H9 (cell line): Measurements from ENCODE around the gene CCDC63. TPM values are rescaled to one million over a fixed set of nuclear protein-coding genes. Genes with fewer than 3 reads are reported as not detected.

Experiments
- DNase-seq: peaks from one replicate; pipeline ENCODE4 v3.0.0-alpha.2; 2017
- H2AFZ ChIP-seq: one replicate; pipeline ENCODE4 v1.6.1; 2013; ENCODE audit warnings: mild to moderate bottlenecking, low read length, control low read depth, moderate library complexity
- H2AK5ac ChIP-seq: 2 replicates; pipeline ENCODE4 v1.6.1; 2013; ENCODE audit warnings: low read length, control low read depth, mixed read lengths; ENCODE audit not compliant: insufficient read length
- H2BK120ac ChIP-seq: one replicate; pipeline ENCODE4 v1.6.1; 2013; ENCODE audit warnings: low read depth, mild to moderate bottlenecking, low read length, control low read depth, inconsistent platforms; ENCODE audit not compliant: poor library complexity, severe bottlenecking
- H2BK12ac ChIP-seq: 2 replicates; pipeline ENCODE4 v1.6.1; 2013; ENCODE audit warnings: low read length, control low read depth, mixed read lengths, low read depth; ENCODE audit not compliant: insufficient read length
- H2BK15ac ChIP-seq: 2 replicates; pipeline ENCODE4 v1.6.1; 2013; ENCODE audit warnings: low read depth, low read length, control low read depth
- H2BK20ac ChIP-seq: one replicate; pipeline ENCODE4 v1.6.1; 2013; ENCODE audit warnings: low read depth, mild to moderate bottlenecking, low read length, control low read depth, inconsistent platforms; ENCODE audit not compliant: poor library complexity, severe bottlenecking
- H2BK5ac ChIP-seq: 2 replicates; pipeline ENCODE4 v1.6.1; 2013; ENCODE audit warnings: low read length, control low read depth, mixed read lengths; ENCODE audit not compliant: insufficient read length
- H3K14ac ChIP-seq: 2 replicates; pipeline ENCODE4 v1.6.1; 2013; ENCODE audit warnings: low read length, control low read depth; ENCODE audit not compliant: insufficient read depth
- H3K18ac ChIP-seq: 2 replicates; pipeline ENCODE4 v1.6.1; 2013; ENCODE audit warnings: low read depth, mild to moderate bottlenecking, mixed read lengths, low read length, control low read depth; ENCODE audit not compliant: insufficient read length
- H3K23ac ChIP-seq: 2 replicates; pipeline ENCODE4 v1.6.1; 2013; ENCODE audit warnings: low read length, control low read depth, mixed read lengths, low read depth; ENCODE audit not compliant: insufficient read length
- H3K23me2 ChIP-seq: 2 replicates; pipeline ENCODE4 v1.6.1; 2013; ENCODE audit warnings: low read depth, mild to moderate bottlenecking, mixed read lengths, low read length, control low read depth; ENCODE audit not compliant: insufficient read length, poor library complexity, severe bottlenecking
- H3K27ac ChIP-seq: 2 replicates; pipeline ENCODE4 v1.5.1; 2013; ENCODE audit warnings: low read length, control low read depth, mixed read lengths, low read depth; ENCODE audit not compliant: insufficient read length
- H3K27me3 ChIP-seq: 2 replicates; pipeline ENCODE4 v1.6.1; 2013; ENCODE audit warnings: low read length, control low read depth, inconsistent platforms; ENCODE audit not compliant: insufficient read depth
- H3K4ac ChIP-seq: 2 replicates; pipeline ENCODE4 v1.6.1; 2013; ENCODE audit warnings: low read depth, mild to moderate bottlenecking, control low read depth, inconsistent platforms, low read length, moderate library complexity
- H3K4me1 ChIP-seq: 2 replicates; pipeline ENCODE4 v1.6.1; 2013; ENCODE audit warnings: low read length, control low read depth, inconsistent platforms; ENCODE audit not compliant: insufficient read depth
- H3K4me2 ChIP-seq: 2 replicates; pipeline ENCODE4 v1.6.1; 2013; ENCODE audit warnings: low read length, control low read depth, mixed read lengths; ENCODE audit not compliant: insufficient read length, insufficient read depth
- H3K56ac ChIP-seq: 2 replicates; pipeline ENCODE4 v1.6.1; 2013; ENCODE audit warnings: low read depth, mild to moderate bottlenecking, mixed read lengths, low read length, control low read depth; ENCODE audit not compliant: insufficient read length
- H3K79me1 ChIP-seq: 2 replicates; pipeline ENCODE4 v1.6.1; 2013; ENCODE audit warnings: low read depth, mild to moderate bottlenecking, moderate library complexity, low read length, control low read depth, inconsistent platforms; ENCODE audit not compliant: insufficient read depth, poor library complexity, severe bottlenecking
- H3K79me2 ChIP-seq: 2 replicates; pipeline ENCODE4 v1.6.1; 2013; ENCODE audit warnings: low read length, control low read depth, inconsistent platforms; ENCODE audit not compliant: insufficient read depth
- H3K9ac ChIP-seq: 2 replicates; pipeline ENCODE4 v1.6.1; 2013; ENCODE audit warnings: low read length, control low read depth, mixed read lengths; ENCODE audit not compliant: insufficient read length; ENCODE audit errors: extremely low read depth
- H3K9me3 ChIP-seq: one replicate; pipeline ENCODE4 v1.6.1; 2013; ENCODE audit warnings: low read depth, low read length, inconsistent platforms; ENCODE audit not compliant: control insufficient read depth
- H3T11ph ChIP-seq: one replicate; pipeline ENCODE4 v1.6.1; 2013; ENCODE audit warnings: mild to moderate bottlenecking, low read length, control low read depth, inconsistent platforms
- H4K20me1 ChIP-seq: one replicate; pipeline ENCODE4 v1.6.1; 2013; ENCODE audit not compliant: control insufficient read depth, insufficient read length, insufficient read depth
- H4K5ac ChIP-seq: 2 replicates; pipeline ENCODE4 v1.6.1; 2013; ENCODE audit warnings: low read depth, mild to moderate bottlenecking, mixed read lengths, low read length, control low read depth; ENCODE audit not compliant: insufficient read length
- H4K8ac ChIP-seq: replicated peaks from 2 replicates; pipeline ENCODE4 v1.6.1; 2013; ENCODE audit warnings: low read length, control low read depth, mixed read lengths, low read depth; ENCODE audit not compliant: insufficient read length
- H4K91ac ChIP-seq: 2 replicates; pipeline ENCODE4 v1.6.1; 2013; ENCODE audit warnings: low read depth, mild to moderate bottlenecking, moderate library complexity, mixed read lengths, low read length, control low read depth; ENCODE audit not compliant: insufficient read length
- H3K27ac Mint-ChIP-seq, 3 experiments: 2 replicates in 2 of 3; 3 replicates in 1 of 3; pipeline ENCODE4 v1.8.0; 2020 to 2021; ENCODE audit warnings: mixed read lengths in 3 of 3, mild to moderate bottlenecking in 1 of 3, moderate library complexity in 1 of 3
- H3K27me3 Mint-ChIP-seq: 2 replicates; pipeline ENCODE4 v1.8.0; 2021; ENCODE audit warnings: low read depth, mild to moderate bottlenecking, moderate library complexity, mixed read lengths
- H3K36me3 Mint-ChIP-seq, 3 experiments: 2 replicates in 2 of 3; 3 replicates in 1 of 3; pipeline ENCODE4 v1.8.0; 2020 to 2021; ENCODE audit warnings: low read depth in 3 of 3, mixed read lengths in 3 of 3; ENCODE audit not compliant: insufficient read depth in 1 of 3
- H3K4me1 Mint-ChIP-seq, 2 experiments: 2 replicates each; pipeline ENCODE4 v1.8.0; 2020; ENCODE audit warnings: mixed read lengths in 2 of 2
- H3K4me3 Mint-ChIP-seq, 2 experiments: 2 replicates in 1 of 2; 3 replicates in 1 of 2; pipeline ENCODE4 v1.8.0; 2020 to 2021; ENCODE audit warnings: mild to moderate bottlenecking in 2 of 2, mixed read lengths in 2 of 2, moderate library complexity in 1 of 2
- H3K9me3 Mint-ChIP-seq, 2 experiments: 2 replicates in 1 of 2; 3 replicates in 1 of 2; pipeline ENCODE4 v1.8.0; 2020; ENCODE audit warnings: mild to moderate bottlenecking in 2 of 2, mixed read lengths in 2 of 2, moderate library complexity in 1 of 2
- CTCF ChIP-seq: fragments of 200-600 bp; sonication (generic); conservative IDR thresholded peaks from 3 replicates; pipeline ENCODE4 v1.8.0; 2021; ENCODE audit warnings: antibody characterized with exemption, mild to moderate bottlenecking
- WGBS: extraction: QIAGEN DNeasy Blood & Tissue Kit; methylation state at CpG from one replicate; pipeline ENCODE4 v1.1.7; 2013; ENCODE audit warnings: missing lambda C conversion rate, low lambda C conversion rate, mixed read lengths; ENCODE audit not compliant: insufficient read length; ENCODE audit errors: extremely low coverage; 5-methylcytosine and 5-hydroxymethylcytosine counted together
- total RNA-seq: library from RNA; stranded (reverse); gene quantifications from 2 replicates; pipeline ENCODE4 v1.2.1, GENCODE V29; 2021

CCDC63 gene
- total RNA-seq, 1 experiment from 2014 or later, result 0.77 TPM

- H3K9me3 Mint-ChIP-seq, result no peaks in the 10 kb centered on the region
- Histone ChIP-seq H2BK15ac (no peak overlapping the region), H3K14ac (no peak overlapping the region), H3K9ac (no peak overlapping the region), H3K27ac (no peak overlapping the region), H3K27me3 (no peaks in the 10 kb centered on the region), H3K23me2 (no peaks in the 10 kb centered on the region), H3K9me3 (no peaks in the 10 kb centered on the region), H3K4me2 (no peak overlapping the region), H2BK5ac (no peak overlapping the region), H2BK120ac (no peak overlapping the region), H2AK5ac (no peak overlapping the region), H2BK20ac (no peak overlapping the region), H4K5ac (no peak overlapping the region), H3K23ac (no peak overlapping the region), H3K4me1 (0 out of 2 replicates have a peak, but pooled peaks cover 4% of the 10 kb centered on the region), H4K91ac (no peak overlapping the region), H2BK12ac (no peak overlapping the region), H3K79me1 (no peaks in the 10 kb centered on the region), H3K4ac (no peak overlapping the region), H3K56ac (no peak overlapping the region), H4K8ac (no peak overlapping the region), H2AFZ (no peak overlapping the region), H4K20me1 (no peaks in the 10 kb centered on the region), H3T11ph (no peak overlapping the region), H3K79me2 (no peaks in the 10 kb centered on the region), H3K18ac (no peak overlapping the region)
- TF ChIP-seq CTCF, result no peak
- no CpG with 5 or more reads among the region's 10 CpGs for WGBS
- no peak overlapping the region for H3K4me3 Mint-ChIP-seq
- H3K36me3 Mint-ChIP-seq, result no peaks in the 10 kb centered on the region; a peak in 1 of 7 replicates
- H3K27ac Mint-ChIP-seq, result no peak overlapping the region
- H3K27me3 Mint-ChIP-seq, result peaks cover 16% of the 10 kb centered on the region
- peaks cover 9 to 13% of the 10 kb centered on the region in 2 experiments for H3K4me1 Mint-ChIP-seq
- DNase-seq, result no peak
Observed at GRCh38 chr12:110822821-110823415, 23.9 kb upstream of the CCDC63 start.
